Esophagus (tissue), 2 donors: ENCODE measurements around the gene SLC44A1. TPM values are rescaled to one million over a fixed set of nuclear protein-coding genes. Genes with fewer than 3 reads are reported as not detected.

Experiments
- H3K27ac ChIP-seq, 2 donors: one replicate each; pipeline ENCODE4 v1.5.1; 2013; ENCODE audit warnings: low read depth in 2 of 2, mild to moderate bottlenecking in 2 of 2, inconsistent platforms in 1 of 2, low read length in 1 of 2, moderate library complexity in 1 of 2
- H3K27me3 ChIP-seq, 2 donors: one replicate each; pipeline ENCODE4 v1.6.1; 2013; ENCODE audit warnings: low read length in 2 of 2, control low read depth in 1 of 2, mild to moderate bottlenecking in 1 of 2; ENCODE audit not compliant: insufficient read depth in 2 of 2, control insufficient read depth in 1 of 2
- H3K36me3 ChIP-seq, 2 donors: one replicate each; pipeline ENCODE4 v1.6.1; 2013; ENCODE audit warnings: low read length in 1 of 2; ENCODE audit not compliant: control insufficient read depth in 2 of 2, insufficient read depth in 2 of 2
- H3K4me1 ChIP-seq, 2 donors: one replicate each; pipeline ENCODE4 v1.6.1; 2013; ENCODE audit warnings: low read length in 1 of 2; ENCODE audit not compliant: control insufficient read depth in 2 of 2, insufficient read depth in 2 of 2
- H3K4me3 ChIP-seq, 2 donors: one replicate each; pipeline ENCODE4 v1.5.1; 2013; ENCODE audit warnings: low read length in 2 of 2, mild to moderate bottlenecking in 2 of 2, low read depth in 1 of 2, moderate library complexity in 1 of 2
- H3K9me3 ChIP-seq, 2 donors: one replicate each; pipeline ENCODE4 v1.6.1; 2013; ENCODE audit warnings: mild to moderate bottlenecking in 2 of 2, low read depth in 1 of 2, low read length in 1 of 2, moderate library complexity in 1 of 2; ENCODE audit not compliant: control insufficient read depth in 2 of 2, insufficient read depth in 1 of 2
- WGBS, 2 donors: extraction: QIAGEN DNeasy Blood & Tissue Kit; methylation state at CpG; one replicate each; pipeline ENCODE4 v1.1.7; 2013; 5-methylcytosine and 5-hydroxymethylcytosine counted together
- polyA plus RNA-seq, 2 donors: library from polyadenylated mRNA; stranded (reverse); fragments of 200-250 nt; gene quantifications; one replicate each; pipeline ENCODE4 v1.2.3, GENCODE V29; 2013
- donor health status: healthy with polysubstance abuse.
- donor health status: Bipolar disorder and iron deficiency.

The SLC44A1 gene
- polyA plus RNA-seq, 2 donors = 8.2 to 9.6 TPM

DNA sequence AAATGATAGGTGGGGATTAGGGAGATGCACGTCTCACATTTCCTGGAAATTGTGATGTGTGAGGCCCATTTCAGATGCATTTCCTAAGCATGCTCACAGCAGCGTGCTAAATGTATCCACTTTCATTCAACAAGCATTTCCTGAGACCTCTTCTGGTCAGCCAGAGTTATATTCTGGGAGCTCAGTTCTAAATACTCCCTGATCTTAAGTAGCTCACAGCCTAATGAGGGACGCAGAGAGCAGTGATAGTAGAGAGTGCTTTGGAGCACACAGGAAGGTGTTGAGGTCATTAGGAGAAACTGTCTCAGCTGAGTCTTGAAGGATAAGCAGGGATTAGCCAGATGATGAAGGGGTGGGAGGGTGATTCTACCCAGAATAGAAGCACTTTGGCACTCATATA lies 157.2 kb downstream of the SLC44A1 start:
- H3K27me3 ChIP-seq = no peaks in the 10 kb centered on the region
- H3K4me3 ChIP-seq = no peak overlapping the region
- no peaks in the 10 kb centered on the region for H3K9me3 ChIP-seq
- H3K36me3 ChIP-seq = no peaks in the 10 kb centered on the region
- H3K27ac ChIP-seq = no peak overlapping the region
- 50 to 62% methylated on average over 3 of the region's 3 CpGs for WGBS, 2 donors
- no peaks in the 10 kb centered on the region for H3K4me1 ChIP-seq

DNA sequence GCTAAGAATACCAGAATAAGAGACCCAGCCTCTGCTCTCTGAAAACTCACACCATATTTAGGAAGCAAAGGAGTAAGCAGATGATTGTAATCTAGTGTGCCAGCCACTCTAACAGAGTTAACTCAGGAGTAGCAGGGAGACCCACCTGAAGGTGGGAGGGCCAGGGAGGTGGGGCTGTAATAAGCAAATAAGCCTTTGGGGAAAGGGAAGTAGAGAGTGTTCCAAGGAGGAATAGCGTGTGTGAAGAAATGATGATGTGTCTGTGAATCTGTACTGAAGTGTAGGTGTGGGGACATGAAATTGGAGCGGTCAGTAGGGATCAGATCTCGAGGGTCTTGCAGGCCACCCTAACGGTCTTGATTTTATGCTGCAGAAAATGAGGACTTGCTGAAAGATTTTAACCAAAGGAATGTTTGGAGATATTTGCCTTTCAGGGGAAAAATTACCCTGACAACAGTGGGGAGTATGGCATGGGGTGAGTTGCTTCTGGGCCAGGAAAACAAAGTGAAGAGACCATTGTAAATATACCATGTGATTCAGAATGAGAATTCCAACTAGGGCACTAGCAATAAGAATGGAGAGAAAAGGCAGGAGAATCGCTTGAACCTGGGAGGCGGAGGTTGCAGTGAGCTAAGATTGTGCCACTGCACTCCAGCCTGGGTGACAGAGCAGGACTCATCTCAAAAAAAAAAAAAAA lies 159.2 kb downstream of the SLC44A1 start:
- Histone ChIP-seq H3K27me3 (no peaks in the 10 kb centered on the region), H3K27ac (no peak overlapping the region), H3K9me3 (no peaks in the 10 kb centered on the region), H3K4me1 (no peaks in the 10 kb centered on the region), H3K36me3 (no peaks in the 10 kb centered on the region), H3K4me3 (no peak overlapping the region)
- 78 to 80% methylated on average over 6 of the region's 6 CpGs for WGBS, 2 donors

DNA sequence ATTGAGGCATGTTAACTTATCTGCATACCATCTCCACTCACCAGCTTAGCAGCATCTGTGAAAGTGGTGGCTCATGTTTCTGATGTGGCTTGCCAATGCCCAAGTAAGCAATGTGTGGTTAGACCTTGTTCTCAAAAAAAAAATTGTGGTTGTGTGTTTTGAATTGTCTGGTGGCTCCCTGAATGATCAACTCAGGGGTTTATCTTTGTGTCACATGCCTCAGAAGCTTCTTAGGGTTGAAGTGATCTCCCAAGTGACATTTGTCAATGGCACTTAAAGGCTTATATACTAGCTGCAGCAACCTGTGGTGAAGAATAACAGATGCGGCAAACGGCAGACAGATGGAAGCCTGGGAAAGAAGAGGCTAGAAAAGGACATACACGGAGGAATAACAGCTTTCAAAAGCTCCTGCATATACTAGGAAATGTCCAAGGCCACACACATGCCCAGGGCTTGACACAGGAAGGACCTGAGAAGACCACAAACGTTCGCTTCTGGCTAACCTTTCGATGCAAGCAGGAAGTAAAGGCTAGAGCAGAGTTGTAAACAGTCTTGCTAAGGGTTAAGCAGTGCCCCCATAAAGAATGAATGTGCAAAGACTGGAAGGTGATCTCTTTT lies 161.2 kb downstream of the SLC44A1 start:
- WGBS, 2 donors = 43 to 48% methylated on average over 6 of the region's 6 CpGs
- H3K4me1 ChIP-seq = no peaks in the 10 kb centered on the region
- no peaks in the 10 kb centered on the region for H3K36me3 ChIP-seq
- H3K27ac ChIP-seq = no peak overlapping the region
- peaks cover 0 to 3% of the 10 kb centered on the region in 2 donors for H3K9me3 ChIP-seq
- no peaks in the 10 kb centered on the region for H3K27me3 ChIP-seq
- H3K4me3 ChIP-seq = no peak overlapping the region

DNA sequence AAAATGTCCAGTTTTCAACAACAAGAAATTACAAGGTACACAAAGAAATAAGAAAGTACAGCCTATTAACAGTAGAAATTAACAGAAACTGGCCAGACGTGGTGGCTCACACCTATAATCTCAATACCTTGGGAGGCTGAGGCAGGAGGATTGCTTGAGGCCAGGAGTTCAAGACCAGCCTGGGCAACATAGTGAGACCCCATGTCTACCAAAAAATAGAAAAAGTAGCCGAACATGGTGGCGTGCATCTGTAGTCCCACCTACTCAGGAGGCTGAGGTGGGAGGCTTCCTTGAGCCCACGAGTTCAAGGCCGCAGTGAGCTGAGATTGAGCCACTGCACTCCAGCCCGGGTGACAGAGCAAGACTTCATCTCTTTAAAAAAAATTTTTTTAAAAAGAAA lies 161.9 kb downstream of the SLC44A1 start:
- no peaks in the 10 kb centered on the region for H3K4me1 ChIP-seq
- H3K36me3 ChIP-seq = no peaks in the 10 kb centered on the region
- no peaks in the 10 kb centered on the region for H3K27me3 ChIP-seq
- H3K27ac ChIP-seq = no peak overlapping the region
- peaks cover 0 to 3% of the 10 kb centered on the region in 2 donors for H3K9me3 ChIP-seq
- 93 to 95% methylated on average over 6 of the region's 6 CpGs for WGBS, 2 donors
- no peak overlapping the region for H3K4me3 ChIP-seq

DNA sequence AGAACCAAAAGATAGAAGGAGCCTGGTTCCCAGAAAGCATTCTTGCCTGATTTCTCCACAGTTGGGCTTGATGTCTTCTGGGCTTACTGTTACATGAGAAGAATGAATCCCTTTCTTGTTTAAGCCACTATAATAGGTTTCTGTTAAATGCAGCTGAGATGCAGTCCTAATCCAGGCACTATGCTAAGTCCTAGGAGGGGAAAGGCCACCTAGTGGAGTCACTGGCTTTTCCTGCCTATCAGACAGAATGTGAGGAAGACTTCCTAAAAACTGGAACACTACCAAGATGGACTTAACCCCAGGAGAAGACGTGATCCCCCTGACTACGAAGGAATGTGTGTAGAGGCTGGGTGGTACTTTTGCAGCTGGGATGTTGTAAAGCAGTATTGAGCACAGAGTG lies 169.1 kb downstream of the SLC44A1 start:
- 17 to 29% methylated on average over 2 of the region's 2 CpGs for WGBS, 2 donors
- no peaks in the 10 kb centered on the region for H3K4me1 ChIP-seq
- H3K36me3 ChIP-seq = no peaks in the 10 kb centered on the region
- no peaks in the 10 kb centered on the region for H3K27me3 ChIP-seq
- H3K4me3 ChIP-seq = no peak overlapping the region
- H3K9me3 ChIP-seq = peaks cover 0 to 3% of the 10 kb centered on the region in 2 donors
- no peak overlapping the region for H3K27ac ChIP-seq

DNA sequence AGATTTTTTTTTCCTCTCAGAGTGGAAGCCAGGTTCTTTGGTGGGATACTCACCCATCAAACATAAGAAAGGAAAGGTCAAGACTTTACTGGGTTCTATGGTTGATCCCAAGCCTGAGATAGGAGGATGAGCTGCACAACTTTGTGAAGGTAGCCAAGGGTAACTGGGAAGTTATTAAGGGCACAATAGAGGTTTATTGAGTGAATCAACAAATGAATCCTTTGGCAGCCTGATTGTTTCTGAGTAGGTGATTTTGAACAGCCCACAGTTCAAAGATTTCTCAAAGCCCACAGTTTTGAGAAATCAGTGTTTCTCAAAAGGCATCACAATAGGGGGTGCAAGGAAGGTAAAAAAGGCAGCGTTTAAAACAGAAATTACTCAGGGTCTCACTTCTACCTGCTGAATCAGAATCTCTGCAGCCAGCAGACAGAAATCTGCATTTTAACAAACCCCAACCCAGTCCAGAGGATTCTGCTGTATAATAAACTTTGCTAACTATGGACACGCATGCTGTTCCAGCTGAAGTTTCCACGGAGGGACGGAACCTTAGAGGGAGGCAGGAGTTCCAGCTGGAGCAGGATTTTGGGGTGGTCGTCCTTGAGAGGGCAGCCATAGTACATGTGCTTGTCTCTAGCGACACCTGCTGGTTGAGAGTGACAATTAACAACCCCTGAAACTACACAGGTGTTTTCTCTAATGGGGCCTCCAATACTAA lies 170.7 kb downstream of the SLC44A1 start:
- no peak overlapping the region for H3K4me3 ChIP-seq
- no peaks in the 10 kb centered on the region for H3K36me3 ChIP-seq
- WGBS, 2 donors = 5 to 7% methylated on average over 6 of the region's 6 CpGs

DNA sequence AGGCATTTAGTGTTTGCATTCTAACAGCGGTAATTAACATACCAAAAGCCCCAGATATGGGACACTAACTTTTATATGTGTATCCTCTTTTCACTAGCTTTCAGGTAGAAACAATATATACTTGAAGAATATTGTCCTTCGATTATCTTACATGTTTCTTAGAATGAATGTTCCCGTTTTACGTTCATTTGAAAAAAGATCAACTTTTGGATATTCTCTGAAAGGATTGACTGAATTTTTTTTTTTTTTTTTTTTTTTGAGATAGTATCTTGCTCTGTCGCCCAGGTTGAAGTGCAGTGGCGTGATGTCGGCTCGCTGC lies 171.2 kb downstream of the SLC44A1 start:
- H3K9me3 ChIP-seq = no peaks in the 10 kb centered on the region
- no peaks in the 10 kb centered on the region for H3K36me3 ChIP-seq
- H3K27ac ChIP-seq = no peak overlapping the region
- no peaks in the 10 kb centered on the region for H3K27me3 ChIP-seq
- WGBS, 2 donors = 78 to 83% methylated on average over 8 of the region's 8 CpGs
- no peak overlapping the region for H3K4me3 ChIP-seq
- H3K4me1 ChIP-seq = no peaks in the 10 kb centered on the region

More for the DNA sequence above, 170.7 kb downstream of the SLC44A1 start:
- H3K4me1 ChIP-seq = no peaks in the 10 kb centered on the region
- no peaks in the 10 kb centered on the region for H3K27me3 ChIP-seq
- no peak overlapping the region for H3K27ac ChIP-seq
- no peaks in the 10 kb centered on the region for H3K9me3 ChIP-seq

DNA sequence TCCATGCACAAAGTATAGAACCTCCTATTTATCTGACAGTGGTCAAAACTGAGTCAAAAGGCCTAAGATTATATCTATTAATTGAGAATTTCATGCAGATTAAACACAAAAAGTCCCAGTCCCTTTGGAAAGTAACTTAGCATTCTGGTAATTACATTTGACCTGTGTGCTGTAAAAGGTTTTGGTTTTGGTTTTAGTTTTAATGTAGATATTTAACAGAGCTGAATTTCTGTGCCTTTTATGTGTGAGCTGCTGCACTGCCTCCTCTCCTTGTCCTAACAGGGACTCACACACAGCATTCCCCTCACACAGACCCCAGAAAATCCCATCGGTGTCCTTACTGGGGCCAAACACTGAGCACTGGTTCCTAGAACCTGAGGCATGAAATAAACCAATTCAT lies 172.4 kb downstream of the SLC44A1 start:
- Histone ChIP-seq H3K36me3 (no peaks in the 10 kb centered on the region), H3K4me1 (no peaks in the 10 kb centered on the region), H3K4me3 (no peak overlapping the region), H3K27ac (no peak overlapping the region), H3K9me3 (no peaks in the 10 kb centered on the region), H3K27me3 (no peaks in the 10 kb centered on the region)
- WGBS, 2 donors = 77 to 94% methylated on average over 1 of the region's 1 CpG

DNA sequence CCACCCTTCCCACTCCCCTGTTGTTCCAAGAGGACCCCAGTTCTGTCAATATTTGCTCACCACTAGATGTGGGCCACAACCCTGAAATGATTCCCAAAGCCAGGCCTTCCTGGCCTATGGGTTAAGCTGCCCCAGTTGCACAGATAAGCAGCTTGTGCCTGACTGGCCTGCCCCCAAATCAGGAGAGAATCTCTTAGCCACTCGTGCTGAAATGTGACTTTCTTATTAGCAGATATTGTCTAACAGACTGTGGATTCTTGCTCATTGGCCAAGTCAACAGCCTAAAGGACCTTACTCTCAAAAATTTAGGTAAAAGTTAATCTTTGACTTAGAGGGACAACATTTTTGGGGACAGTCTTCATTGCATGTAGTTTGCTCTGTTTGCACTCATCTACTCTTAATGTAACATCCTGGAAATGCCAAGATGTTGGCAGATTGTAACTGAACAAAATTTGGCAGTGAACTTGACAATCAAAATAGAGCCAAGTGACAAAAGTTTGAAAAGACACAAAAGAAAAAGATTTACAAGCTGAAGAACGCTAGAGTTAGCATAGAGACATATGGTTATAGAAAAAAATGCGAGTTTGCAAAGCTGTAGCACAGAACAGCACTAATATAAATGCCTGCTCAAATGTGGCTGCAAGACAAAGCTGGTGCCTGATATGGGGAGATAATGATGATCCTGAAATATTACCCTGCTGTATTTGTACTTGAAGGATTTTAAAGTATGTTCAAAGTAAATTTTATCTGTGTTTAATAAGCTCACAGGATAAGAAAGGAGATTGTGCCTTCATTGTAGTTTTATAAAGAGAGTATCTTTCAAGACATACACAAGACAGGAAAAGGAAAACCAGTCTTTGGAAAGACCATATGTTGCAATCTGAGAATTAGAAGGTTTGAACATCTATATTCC lies 174.4 kb downstream of the SLC44A1 start:
- Histone ChIP-seq H3K4me1 (no peaks in the 10 kb centered on the region), H3K9me3 (no peaks in the 10 kb centered on the region), H3K4me3 (no peak overlapping the region), H3K36me3 (no peaks in the 10 kb centered on the region), H3K27ac (no peak overlapping the region), H3K27me3 (no peaks in the 10 kb centered on the region)
- WGBS, 2 donors = 58 to 67% methylated on average over 3 of the region's 3 CpGs
